ENCODE results near the gene ARHGAP27.

DNA sequence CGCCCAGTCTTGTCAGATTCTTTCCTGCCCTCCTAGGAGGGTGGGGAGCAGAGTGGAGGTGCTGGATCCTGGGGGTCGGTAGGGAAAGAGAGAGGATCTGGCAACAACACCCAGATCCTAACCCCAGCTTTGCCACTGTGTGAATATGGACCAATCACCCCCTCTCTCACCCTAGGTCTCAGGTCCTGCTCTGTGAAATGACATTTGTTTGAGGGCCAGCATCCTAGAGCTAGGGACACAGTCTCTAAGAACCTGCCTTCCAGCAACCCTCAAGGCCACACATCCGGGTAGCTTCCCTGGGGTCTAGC lies 87.5 kb downstream of the ARHGAP27 start:
- TF ChIP-seq, protein P1, sequence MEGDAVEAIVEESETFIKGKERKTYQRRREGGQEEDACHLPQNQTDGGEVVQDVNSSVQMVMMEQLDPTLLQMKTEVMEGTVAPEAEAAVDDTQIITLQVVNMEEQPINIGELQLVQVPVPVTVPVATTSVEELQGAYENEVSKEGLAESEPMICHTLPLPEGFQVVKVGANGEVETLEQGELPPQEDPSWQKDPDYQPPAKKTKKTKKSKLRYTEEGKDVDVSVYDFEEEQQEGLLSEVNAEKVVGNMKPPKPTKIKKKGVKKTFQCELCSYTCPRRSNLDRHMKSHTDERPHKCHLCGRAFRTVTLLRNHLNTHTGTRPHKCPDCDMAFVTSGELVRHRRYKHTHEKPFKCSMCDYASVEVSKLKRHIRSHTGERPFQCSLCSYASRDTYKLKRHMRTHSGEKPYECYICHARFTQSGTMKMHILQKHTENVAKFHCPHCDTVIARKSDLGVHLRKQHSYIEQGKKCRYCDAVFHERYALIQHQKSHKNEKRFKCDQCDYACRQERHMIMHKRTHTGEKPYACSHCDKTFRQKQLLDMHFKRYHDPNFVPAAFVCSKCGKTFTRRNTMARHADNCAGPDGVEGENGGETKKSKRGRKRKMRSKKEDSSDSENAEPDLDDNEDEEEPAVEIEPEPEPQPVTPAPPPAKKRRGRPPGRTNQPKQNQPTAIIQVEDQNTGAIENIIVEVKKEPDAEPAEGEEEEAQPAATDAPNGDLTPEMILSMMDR (IDR thresholded peaks at IDR 0.05): no peak
- no peak for TF ChIP-seq EZH2phosphoT487 (IDR thresholded peaks at IDR 0.05)
